ENCODE results near the gene GSS.

GRCh38 chr20:34907616-34908469 is 47.8 kb downstream of the GSS start:
- no peak for TF ChIP-seq POLR2A (IDR thresholded peaks at IDR 0.05)
- TF ChIP-seq, protein P1, sequence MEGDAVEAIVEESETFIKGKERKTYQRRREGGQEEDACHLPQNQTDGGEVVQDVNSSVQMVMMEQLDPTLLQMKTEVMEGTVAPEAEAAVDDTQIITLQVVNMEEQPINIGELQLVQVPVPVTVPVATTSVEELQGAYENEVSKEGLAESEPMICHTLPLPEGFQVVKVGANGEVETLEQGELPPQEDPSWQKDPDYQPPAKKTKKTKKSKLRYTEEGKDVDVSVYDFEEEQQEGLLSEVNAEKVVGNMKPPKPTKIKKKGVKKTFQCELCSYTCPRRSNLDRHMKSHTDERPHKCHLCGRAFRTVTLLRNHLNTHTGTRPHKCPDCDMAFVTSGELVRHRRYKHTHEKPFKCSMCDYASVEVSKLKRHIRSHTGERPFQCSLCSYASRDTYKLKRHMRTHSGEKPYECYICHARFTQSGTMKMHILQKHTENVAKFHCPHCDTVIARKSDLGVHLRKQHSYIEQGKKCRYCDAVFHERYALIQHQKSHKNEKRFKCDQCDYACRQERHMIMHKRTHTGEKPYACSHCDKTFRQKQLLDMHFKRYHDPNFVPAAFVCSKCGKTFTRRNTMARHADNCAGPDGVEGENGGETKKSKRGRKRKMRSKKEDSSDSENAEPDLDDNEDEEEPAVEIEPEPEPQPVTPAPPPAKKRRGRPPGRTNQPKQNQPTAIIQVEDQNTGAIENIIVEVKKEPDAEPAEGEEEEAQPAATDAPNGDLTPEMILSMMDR (IDR thresholded peaks at IDR 0.05) = no peak
